DND-41 (cell line): ENCODE results near the gene PLXNB3.

Experiments
- EZH2 ChIP-seq: IDR thresholded peaks from 3 replicates; pipeline ENCODE4 v1.6.1; 2012; ENCODE audit warnings: borderline replicate concordance, low read depth, mild to moderate bottlenecking, moderate library complexity, low read length, inconsistent platforms; ENCODE audit not compliant: severe bottlenecking
- TF ChIP-seq, protein P1 (sequence below): IDR thresholded peaks from 2 replicates; pipeline ENCODE4 v1.5.1; 2012; ENCODE audit warnings: borderline replicate concordance, low read length, moderate library complexity, mild to moderate bottlenecking; ENCODE audit not compliant: poor library complexity, severe bottlenecking; ENCODE audit errors: extremely low read depth

DNA sequence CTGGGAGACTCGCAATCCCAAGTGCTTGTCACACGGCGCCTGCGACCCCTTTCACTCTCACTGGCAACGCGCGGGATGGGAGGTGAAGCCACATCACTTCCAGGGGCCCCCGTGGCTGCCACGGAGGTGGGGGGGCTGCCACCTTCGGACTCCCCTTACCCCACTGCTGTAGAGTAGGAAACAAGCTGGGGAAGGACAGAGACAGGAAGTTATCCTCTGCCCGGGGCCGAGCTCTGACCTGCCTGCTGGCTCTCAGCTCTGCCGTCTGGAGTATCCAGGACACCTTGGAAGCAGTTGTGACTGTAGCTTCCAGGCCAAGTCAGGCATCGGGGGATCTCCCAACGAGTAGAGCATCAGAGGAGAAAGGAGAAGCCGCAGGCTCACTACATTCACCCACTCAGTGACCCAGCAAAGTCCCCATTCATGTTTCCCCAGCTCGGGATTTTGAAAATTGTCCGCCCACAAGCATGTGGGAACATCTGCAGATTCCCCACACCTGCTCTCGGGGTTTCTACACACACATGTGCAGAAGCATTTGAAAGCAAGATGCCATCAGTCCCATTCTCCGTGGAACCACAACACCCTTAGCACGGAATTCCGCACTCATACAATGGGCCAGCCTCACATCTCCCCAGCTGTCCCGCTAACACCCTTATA is 55.5 kb downstream of the PLXNB3 start:
- no peak for TF ChIP-seq EZH2
- TF ChIP-seq, protein P1, sequence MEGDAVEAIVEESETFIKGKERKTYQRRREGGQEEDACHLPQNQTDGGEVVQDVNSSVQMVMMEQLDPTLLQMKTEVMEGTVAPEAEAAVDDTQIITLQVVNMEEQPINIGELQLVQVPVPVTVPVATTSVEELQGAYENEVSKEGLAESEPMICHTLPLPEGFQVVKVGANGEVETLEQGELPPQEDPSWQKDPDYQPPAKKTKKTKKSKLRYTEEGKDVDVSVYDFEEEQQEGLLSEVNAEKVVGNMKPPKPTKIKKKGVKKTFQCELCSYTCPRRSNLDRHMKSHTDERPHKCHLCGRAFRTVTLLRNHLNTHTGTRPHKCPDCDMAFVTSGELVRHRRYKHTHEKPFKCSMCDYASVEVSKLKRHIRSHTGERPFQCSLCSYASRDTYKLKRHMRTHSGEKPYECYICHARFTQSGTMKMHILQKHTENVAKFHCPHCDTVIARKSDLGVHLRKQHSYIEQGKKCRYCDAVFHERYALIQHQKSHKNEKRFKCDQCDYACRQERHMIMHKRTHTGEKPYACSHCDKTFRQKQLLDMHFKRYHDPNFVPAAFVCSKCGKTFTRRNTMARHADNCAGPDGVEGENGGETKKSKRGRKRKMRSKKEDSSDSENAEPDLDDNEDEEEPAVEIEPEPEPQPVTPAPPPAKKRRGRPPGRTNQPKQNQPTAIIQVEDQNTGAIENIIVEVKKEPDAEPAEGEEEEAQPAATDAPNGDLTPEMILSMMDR = no peak
